ENCODE results near the gene PHC1.

- TF ChIP-seq, protein P1, sequence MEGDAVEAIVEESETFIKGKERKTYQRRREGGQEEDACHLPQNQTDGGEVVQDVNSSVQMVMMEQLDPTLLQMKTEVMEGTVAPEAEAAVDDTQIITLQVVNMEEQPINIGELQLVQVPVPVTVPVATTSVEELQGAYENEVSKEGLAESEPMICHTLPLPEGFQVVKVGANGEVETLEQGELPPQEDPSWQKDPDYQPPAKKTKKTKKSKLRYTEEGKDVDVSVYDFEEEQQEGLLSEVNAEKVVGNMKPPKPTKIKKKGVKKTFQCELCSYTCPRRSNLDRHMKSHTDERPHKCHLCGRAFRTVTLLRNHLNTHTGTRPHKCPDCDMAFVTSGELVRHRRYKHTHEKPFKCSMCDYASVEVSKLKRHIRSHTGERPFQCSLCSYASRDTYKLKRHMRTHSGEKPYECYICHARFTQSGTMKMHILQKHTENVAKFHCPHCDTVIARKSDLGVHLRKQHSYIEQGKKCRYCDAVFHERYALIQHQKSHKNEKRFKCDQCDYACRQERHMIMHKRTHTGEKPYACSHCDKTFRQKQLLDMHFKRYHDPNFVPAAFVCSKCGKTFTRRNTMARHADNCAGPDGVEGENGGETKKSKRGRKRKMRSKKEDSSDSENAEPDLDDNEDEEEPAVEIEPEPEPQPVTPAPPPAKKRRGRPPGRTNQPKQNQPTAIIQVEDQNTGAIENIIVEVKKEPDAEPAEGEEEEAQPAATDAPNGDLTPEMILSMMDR (IDR thresholded peaks at IDR 0.05), result no peak
- no peak for TF ChIP-seq ZFX (IDR thresholded peaks at IDR 0.05; ENCODE audit: borderline replicate concordance)
Measured at GRCh38 chr12:8887285-8887715, 27.0 kb upstream of the PHC1 start.

Measured in 22Rv1 (cell line).